Tibial artery (tissue), 4 donors: ENCODE measurements around the gene COL16A1.
A peak's percentile ranks its signal among the peaks of the same experiment; 100 is the strongest.

Source experiments
- DNase-seq, 2 donors: peaks; one replicate each; pipeline ENCODE4 v3.0.0-alpha.2; 2019
- H3K27ac ChIP-seq, 2 donors: fragments of 200-600 bp; sonication (generic) in 1 of 2; 1 replicate in 1 of 2; 2 replicates in 1 of 2; pipeline ENCODE4 v1.5.1; 2018 to 2019; ENCODE audit warnings: mild to moderate bottlenecking in 1 of 2
- H3K27me3 ChIP-seq, 2 donors: fragments of 200-600 bp; sonication (generic) in 1 of 2; one replicate each; pipeline versions ENCODE4 v1.5.1 to v1.6.0; 2016 to 2019
- H3K36me3 ChIP-seq, 3 donors: fragments of 200-600 bp; sonication (generic) in 2 of 3; one replicate each; pipeline ENCODE4 v1.5.1; 2016 to 2019; ENCODE audit warnings: mild to moderate bottlenecking in 2 of 3
- H3K4me1 ChIP-seq, 4 donors: fragments of 200-600 bp; sonication (generic) in 2 of 4; 1 replicate in 3 of 4; 2 replicates in 1 of 4; pipeline ENCODE4 v1.5.1; 2016 to 2019
- H3K4me3 ChIP-seq, 2 donors: fragments of 200-600 bp; sonication (generic) in 1 of 2; 1 replicate in 1 of 2; 2 replicates in 1 of 2; pipeline ENCODE4 v1.5.1; 2018 to 2019; ENCODE audit warnings: mild to moderate bottlenecking in 2 of 2
- H3K9me3 ChIP-seq, 3 donors: fragments of 200-600 bp; sonication (generic) in 1 of 3; one replicate each; pipeline ENCODE4 v1.5.1; 2016 to 2019
- CTCF ChIP-seq, 2 experiments: fragments of 200-600 bp in 1 of 2; fragments of 450-650 bp in 1 of 2; IDR thresholded peaks; one replicate each; pipeline ENCODE4 v1.5.1; 2017 to 2019; ENCODE audit warnings: antibody characterized with exemption in 2 of 2, mild to moderate bottlenecking in 1 of 2, moderate library complexity in 1 of 2
- intact Hi-C: fragments of 100-400 bp; cut with DNase I; formaldehyde crosslinking; loops from one replicate; pipeline ENCODE4 v1.15.0; 2023; ENCODE audit warnings: low total_unique reads

COL16A1 gene

GRCh38 chr1:31694069-31694963 lies 9.5 kb downstream of the COL16A1 start:
- H3K4me1 ChIP-seq, result peaks cover 0 to 35% (median 2%) of the 10 kb centered on the region in 4 donors
- H3K27me3 ChIP-seq, result no peaks in the 10 kb centered on the region
- H3K9me3 ChIP-seq, result no peaks in the 10 kb centered on the region
- no peak for DNase-seq
- H3K4me3 ChIP-seq, result no peak overlapping the region
- TF ChIP-seq CTCF (IDR thresholded peaks at IDR 0.05), result no peak
- peaks cover 3 to 94% (median 50%) of the 10 kb centered on the region in 3 donors for H3K36me3 ChIP-seq
- H3K27ac ChIP-seq, result no peak overlapping the region
- intact Hi-C loops, result no loop called here

- Histone ChIP-seq H3K36me3 (peaks cover 3 to 94% (median 60%) of the 10 kb centered on the region in 3 donors), H3K27me3 (no peaks in the 10 kb centered on the region), H3K4me1 (peaks cover 0 to 27% (median 0%) of the 10 kb centered on the region in 4 donors), H3K4me3 (no peak overlapping the region), H3K9me3 (no peaks in the 10 kb centered on the region), H3K27ac (no peak overlapping the region)
- intact Hi-C loops, result no loop called here
- no peak for TF ChIP-seq CTCF (IDR thresholded peaks at IDR 0.05)
- DNase-seq, result no peak
These were observed 10.6 kb downstream of the COL16A1 start for GRCh38 chr1:31693231-31693630.

GRCh38 chr1:31691951-31692350 lies 11.9 kb downstream of the COL16A1 start:
- Histone ChIP-seq H3K9me3 (no peaks in the 10 kb centered on the region), H3K4me3 (no peak overlapping the region), H3K4me1 (peaks cover 0 to 17% (median 0%) of the 10 kb centered on the region in 4 donors), H3K27me3 (no peaks in the 10 kb centered on the region), H3K36me3 (peaks cover 3 to 90% (median 51%) of the 10 kb centered on the region in 3 donors), H3K27ac (peak overlapping the region in 1 of 2 donors; percentile 16)
- no peak for TF ChIP-seq CTCF (IDR thresholded peaks at IDR 0.05)
- no peak for DNase-seq
- intact Hi-C loops, result no loop called here

- TF ChIP-seq CTCF (IDR thresholded peaks at IDR 0.05), result no peak
- intact Hi-C loops, result no loop called here
- Histone ChIP-seq H3K36me3 (peaks cover 3 to 90% (median 51%) of the 10 kb centered on the region in 3 donors), H3K27me3 (no peaks in the 10 kb centered on the region), H3K9me3 (no peaks in the 10 kb centered on the region), H3K27ac (peak overlapping the region in 1 of 2 donors; percentile 16), H3K4me1 (peaks cover 0 to 12% (median 0%) of the 10 kb centered on the region in 4 donors), H3K4me3 (no peak overlapping the region)
- DNase-seq, result no peak
These were observed 12.4 kb downstream of the COL16A1 start for GRCh38 chr1:31691446-31691845.

GRCh38 chr1:31690921-31691320 lies 12.9 kb downstream of the COL16A1 start:
- Histone ChIP-seq H3K4me1 (peaks cover 0 to 7% (median 0%) of the 10 kb centered on the region in 4 donors), H3K9me3 (no peaks in the 10 kb centered on the region), H3K36me3 (peaks cover 3 to 90% (median 48%) of the 10 kb centered on the region in 3 donors), H3K4me3 (no peak overlapping the region), H3K27ac (no peak overlapping the region), H3K27me3 (no peaks in the 10 kb centered on the region)
- intact Hi-C loops, result no loop called here
- no peak for DNase-seq
- no peak for TF ChIP-seq CTCF (IDR thresholded peaks at IDR 0.05)
